HG03354 (cell line): ENCODE results near the gene PNPLA7.
"Not testable (repeated sequence)": the region's sequence is repeated elsewhere in the genome, so short reads cannot be mapped to it uniquely, and the experiment has no call there.

Source experiments
- ATAC-seq: cut with Tn5 transposase; IDR thresholded peaks from one replicate; pipeline ENCODE4 v1.9.1; 2021; ENCODE audit warnings: mild to moderate bottlenecking; ENCODE audit not compliant: unreplicated experiment, poor library complexity, severe bottlenecking

PNPLA7 gene

DNA sequence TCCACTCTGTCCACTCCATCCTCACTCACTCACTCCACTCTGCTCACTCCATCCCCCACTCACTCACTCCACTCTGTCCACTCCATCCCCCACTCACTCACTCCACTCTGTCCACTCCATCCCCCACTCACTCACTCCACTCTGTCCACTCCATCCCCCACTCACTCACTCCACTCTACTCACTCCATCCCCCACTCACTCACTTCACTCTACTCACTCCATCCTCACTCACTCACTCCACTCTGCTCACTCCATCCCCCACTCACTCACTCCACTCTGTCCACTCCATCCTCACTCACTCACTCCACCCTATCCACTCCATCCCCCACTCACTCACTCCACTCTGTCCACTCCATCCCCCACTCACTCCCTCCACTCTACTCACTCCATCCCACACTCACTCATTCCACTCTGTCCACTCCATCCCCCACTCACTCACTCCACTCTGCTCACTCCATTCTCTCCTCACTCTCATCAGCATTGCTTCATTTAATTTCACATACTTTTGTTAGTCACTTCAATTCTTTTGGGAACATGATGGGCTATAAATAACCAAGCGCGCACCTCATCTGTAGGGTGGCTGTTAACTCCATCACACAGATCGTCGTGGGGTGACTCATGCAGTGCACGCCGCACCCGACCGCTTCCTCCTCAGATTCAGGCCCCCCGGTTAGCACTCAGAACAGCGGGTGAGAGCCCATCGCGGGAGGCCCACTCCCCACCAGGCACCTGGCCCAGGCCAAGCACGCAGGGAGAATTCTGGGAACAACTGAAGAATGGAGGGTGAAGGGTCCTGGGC is 31.3 kb downstream of the PNPLA7 start:
- not testable (repeated sequence) for ATAC-seq

DNA sequence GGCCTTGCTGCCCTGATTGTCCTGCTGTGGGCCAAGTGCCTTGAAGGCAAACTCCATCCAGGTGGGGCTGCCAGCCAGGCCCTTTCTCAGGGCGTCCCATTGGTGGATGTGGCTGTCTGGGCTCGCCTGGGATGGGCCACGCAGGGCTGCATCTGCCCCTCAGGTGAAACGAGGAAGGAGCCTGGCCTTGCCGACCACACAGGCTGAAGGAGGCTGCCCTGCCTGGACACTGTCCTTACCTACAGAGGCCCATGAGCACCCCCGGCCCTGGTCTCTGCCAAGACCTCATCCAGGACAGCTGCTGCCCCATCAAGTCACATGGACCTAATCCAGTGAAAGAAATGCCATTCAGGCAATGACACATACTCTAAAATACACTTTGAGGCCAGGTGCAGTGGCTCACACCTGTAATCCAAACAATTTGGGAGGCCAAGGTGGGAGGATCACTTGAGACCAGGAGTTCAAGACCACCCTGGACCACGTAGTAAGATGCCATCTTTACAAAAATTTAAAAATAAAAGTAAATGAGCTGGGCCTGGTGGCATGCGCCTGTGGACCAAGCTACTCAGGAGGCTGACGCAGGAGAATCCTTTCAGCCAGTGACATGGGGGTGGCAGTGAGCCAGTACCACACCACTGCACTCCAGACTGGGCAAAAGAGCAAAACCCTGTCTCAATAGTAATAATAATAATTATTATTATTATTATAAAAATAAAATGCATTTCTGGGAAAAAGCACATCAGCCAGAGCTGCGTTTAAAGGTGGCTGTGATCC is 33.9 kb downstream of the PNPLA7 start:
- ATAC-seq: no peak

DNA sequence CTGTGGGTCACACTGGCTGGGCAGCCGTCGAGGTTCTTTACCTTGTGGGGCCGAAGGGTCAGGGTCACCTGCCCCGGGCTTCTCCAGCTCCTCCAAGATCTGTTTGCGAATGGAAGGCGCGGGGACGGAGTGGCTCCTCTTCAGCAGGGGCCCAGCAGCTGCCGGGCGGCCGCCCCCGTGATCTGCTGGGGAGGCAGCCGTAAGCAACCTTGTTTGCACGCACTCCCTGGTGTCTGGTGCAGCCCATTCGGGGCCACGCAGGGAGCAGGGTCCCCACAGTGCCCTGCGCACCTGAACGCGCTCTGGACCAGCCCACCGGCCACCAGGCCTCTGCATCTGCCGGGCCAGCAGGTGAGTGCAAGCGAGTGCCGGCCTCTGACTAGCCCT is 34.9 kb downstream of the PNPLA7 start:
- no peak for ATAC-seq

DNA sequence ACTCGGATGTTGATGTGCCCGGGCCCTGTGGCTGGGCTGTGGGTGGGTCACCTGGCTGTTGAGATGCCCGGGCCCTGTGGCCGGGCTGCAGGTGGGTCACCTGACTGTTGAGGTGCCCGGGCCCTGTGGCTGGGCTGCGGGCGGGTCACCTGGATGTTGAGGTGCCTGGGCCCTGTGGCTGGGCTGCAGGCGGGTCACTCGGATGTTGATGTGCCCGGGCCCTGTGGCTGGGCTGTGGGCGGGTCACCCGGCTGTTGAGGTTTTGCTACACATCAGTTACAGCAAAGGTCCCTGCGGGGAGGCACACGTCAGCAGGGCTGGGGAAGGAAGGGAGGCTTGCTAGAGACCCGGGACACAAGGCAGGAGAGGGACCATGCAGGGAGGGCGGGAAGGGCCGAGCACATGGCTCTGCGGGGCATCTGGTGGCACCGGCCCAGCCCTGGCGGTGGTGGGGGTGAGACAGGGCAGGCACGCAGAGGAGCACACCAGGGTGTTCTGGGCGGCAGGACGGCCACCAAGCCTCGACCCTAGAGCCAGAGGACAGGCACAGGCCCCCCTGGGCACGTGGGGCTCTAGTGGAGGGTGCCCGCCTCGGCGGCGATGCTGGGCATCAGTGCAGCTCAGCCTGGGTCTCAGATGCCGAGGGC is 35.4 kb downstream of the PNPLA7 start:
- no peak for ATAC-seq

DNA sequence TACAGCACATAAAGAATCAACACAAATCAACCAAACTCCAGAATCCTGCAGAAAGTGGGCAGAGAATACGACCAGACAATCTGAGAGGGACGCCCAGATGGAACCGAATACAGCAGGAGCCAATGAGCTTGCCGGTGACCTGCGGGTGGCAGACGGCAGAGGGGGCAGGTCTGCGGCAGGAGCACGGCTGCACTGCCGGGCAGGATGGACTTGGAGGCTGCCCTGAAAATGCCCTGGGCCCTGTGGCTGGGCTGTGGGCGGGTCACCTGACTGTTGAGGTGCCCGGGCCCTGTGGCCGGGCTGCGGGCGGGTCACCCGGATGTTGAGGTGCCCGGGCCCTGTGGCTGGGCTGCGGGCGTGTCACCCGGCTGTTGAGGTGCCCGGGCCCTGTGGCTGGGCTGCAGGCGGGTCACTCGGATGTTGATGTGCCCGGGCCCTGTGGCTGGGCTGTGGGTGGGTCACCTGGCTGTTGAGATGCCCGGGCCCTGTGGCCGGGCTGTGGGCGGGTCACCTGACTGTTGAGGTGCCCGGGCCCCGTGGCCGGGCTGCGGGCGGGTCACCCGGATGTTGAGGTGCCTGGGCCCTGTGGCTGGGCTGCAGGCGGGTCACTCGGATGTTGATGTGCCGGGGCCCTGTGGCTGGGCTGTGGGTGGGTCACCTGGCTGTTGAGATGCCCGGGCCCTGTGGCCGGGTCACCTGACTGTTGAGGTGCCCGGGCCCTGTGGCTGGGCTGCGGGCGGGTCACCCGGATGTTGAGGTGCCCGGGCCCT is 36.2 kb downstream of the PNPLA7 start:
- not testable (repeated sequence) for ATAC-seq

DNA sequence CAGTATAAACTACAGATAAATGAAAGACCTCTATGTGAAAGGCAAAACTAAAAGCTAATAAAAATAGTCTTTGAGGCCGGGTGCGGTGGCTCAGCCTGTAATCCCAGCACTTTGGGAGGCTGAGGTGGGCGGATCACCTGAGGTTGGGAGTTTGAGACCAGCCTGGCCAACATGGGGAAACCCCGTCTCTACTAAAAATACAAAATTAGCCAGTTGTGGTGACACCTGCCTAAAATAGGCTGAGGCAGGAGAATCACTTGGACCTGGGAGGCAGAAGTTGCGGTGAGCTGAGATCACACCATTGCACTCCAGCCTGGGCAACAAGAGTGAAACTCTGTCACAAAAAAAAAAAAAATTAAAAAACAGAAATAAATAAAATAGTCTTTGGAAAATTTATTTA is 37.1 kb downstream of the PNPLA7 start:
- ATAC-seq: not testable (repeated sequence)

DNA sequence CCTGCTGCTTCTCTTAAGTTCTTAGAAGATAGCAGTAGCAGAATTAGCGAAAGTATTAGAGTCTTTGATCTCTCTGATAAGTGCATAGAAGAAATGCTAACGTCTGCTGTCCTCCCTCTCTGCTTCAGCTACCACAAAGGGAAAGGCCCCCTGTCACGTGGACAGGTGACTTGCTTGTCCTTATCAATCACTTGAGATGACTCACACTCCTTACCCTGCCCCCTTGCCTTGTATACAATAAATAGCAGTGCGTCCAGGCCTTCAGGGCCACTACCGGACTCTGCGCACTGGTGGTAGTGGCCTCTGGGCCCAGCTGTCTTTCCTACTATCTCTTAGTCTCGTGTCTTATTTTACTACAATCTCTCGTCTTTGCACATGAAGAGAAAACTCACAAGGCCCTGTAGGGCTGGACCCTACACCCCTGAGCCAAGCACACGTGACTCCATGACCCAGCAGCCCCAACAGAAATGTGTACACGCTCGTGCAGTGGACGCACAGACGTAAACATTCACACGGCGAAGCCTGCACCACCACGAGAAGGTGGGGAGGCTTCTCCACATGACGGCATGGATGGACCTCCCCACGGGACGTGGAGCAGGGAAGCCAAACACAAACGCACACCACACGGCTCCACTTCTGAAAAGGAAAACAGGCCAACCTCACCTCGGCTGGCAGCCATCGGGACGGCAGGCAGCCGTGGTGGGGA is 38.3 kb downstream of the PNPLA7 start:
- ATAC-seq: no peak

DNA sequence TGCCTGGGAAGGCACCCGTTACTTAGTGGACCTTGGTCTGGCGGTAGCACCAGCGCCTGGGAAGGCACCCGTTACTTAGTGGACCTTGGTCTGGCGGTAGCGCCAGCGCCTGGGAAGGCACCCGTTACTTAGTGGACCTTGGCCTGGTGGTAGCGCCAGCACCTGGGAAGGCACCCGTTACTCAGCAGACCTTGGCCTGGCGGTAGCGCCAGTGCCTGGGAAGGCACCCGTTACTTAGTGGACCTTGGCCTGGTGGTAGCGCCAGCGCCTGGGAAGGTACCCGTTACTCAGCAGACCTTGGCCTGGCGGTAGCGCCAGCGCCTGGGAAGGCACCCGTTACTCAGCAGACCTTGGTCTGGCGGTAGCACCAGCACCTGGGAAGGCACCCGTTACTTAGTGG is 39.1 kb downstream of the PNPLA7 start:
- not testable (repeated sequence) for ATAC-seq

DNA sequence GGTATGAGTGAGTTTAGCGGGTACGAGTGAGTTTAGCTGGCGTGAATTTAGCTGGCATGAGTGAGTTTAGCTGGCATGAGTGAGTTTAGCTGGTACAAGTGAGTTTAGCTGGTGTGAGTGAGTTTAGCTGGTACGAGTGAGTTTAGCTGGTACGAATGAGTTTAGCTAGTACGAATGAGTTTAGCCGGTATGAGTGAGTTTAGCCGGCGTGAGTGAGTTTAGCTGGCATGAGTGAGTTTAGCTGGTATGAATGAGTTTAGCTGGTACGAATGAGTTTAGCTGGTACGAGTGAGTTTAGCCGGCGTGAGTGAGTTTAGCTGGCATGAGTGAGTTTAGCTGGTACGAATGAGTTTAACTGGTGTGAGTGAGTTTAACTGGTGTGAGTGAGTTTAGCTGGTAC is 41.0 kb downstream of the PNPLA7 start:
- ATAC-seq: no peak

DNA sequence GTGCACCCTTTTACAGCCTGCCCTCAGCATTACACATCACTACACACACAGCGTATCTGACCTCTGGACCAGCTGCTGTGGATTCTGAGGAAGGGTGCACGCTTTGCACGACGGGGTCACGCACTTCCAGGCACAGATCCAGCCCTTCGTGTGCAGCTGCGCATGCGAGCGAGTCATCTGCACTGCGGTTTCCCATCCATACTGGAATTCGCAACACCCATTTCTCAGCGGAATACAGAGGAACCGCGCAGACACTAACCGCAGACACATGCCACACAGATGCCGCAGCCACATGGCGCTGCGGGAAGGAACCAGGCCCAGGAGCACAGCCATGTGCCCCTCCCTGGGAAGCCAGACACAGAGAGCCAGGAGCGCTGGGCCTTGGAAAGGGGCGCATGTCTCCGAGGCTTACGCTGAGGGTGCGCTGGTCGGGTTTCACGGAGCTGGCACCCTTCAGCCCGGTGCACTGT is 43.5 kb downstream of the PNPLA7 start:
- ATAC-seq: no peak

DNA sequence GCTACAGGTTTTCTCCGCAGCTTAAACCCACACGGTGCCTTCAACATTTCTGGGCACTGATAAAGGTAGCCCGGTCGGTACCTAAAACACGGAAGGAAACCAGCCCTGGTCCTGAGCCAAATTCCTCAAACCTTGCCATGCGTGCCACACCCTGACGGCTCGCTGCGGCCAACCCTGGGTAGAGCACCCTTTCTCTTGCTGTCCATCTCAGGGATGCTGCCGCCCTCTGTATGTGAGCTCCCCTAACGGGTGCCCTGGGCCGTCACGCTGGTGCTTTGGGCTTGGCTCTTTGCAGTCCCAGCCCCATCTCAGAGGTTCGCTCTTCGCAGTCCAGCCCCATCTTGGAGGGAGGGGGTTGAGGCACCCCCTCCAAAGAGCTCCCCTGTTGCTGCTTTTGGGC is 43.9 kb downstream of the PNPLA7 start:
- ATAC-seq: no peak

DNA sequence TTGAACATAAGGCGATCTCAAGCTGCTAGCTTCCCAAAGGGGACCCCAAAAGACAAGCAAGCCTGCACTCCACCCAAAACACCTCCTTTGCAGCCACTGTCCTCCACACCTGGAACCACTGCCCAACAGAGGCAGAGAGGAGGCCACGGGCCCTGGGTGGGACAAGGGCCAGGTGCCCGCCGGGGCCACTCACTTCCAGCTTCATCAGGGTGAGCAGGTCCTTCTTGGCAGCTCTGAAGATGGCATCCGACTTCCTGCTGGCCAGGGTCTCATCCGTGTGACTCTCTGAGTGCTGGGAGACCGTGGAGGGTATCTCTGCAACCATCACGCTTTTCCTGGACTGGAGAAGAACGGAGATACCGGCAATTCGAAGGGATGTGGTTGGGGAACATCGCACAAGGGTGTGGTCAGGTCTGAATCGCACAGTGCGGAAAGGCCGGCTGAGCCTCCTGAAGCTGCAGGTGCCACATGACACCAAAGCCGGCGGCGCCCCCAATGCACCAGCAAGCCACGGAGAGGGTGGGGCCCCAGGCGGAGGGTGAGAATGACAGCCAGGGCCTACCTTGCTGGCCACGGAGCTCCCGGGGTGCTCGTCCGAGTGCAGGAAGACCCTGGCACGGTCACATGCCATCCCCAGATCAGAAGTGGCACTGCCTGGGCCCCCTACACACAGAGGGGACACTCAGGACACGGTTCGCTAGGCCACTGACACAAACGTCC is 44.6 kb downstream of the PNPLA7 start:
- no peak for ATAC-seq

DNA sequence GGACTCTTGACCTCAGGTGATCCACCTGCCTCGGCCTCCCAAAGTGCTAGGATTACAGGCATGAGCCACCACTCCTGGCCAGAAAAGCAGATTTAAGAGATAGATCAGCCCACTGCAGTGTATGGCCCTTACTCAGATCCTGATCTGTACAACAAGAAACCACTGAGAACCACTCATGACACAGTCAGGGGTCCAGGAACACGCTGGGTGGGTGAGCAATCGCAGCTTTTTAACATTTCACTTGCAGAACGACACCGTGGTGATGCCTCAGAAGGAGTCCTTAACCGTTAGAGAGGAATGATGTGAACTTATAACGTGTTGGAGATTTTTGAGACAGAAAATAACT is 45.8 kb downstream of the PNPLA7 start:
- ATAC-seq: no peak

DNA sequence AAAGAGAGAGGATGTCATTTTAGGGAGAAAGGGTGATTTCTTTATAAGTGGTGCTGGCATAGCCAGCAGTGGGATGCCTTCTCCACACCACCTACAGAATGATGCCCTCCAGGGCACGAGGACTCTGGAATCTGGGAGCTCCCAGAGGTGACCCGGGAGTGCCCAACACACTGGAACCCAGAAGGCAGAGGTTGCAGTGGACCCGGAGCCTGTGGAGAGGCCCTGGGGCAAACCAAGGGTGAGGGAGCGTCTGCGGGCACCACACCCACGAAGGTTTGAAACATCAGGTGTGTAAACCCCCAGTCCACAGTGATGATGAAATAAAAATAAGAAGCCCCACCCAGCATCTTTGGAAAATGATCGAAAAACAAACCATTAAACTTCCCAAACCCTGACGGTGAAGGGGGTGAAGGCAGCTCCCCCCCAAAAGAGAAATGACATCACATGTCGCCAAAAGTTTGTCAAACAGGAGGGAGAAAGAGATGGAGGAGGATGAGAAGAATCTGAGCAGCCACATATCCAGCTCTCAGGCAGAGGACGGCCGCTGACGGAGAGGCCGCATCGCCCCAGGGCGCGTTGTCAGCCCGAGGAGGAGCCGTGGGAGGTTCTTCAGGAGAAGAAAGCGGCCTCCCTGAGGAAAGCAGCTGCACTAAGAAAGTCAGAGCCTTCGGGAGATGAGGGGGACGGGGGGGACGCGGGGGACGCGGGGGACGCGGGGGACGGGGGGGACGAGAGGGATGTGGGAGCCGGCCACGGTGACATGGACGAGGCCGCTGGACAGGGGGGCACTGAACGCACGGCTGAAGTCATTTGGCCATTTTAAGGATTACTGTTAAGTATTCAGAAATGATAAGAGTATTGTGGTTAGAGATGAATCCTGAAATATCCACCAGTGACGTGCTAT is 47.9 kb downstream of the PNPLA7 start:
- no peak for ATAC-seq

DNA sequence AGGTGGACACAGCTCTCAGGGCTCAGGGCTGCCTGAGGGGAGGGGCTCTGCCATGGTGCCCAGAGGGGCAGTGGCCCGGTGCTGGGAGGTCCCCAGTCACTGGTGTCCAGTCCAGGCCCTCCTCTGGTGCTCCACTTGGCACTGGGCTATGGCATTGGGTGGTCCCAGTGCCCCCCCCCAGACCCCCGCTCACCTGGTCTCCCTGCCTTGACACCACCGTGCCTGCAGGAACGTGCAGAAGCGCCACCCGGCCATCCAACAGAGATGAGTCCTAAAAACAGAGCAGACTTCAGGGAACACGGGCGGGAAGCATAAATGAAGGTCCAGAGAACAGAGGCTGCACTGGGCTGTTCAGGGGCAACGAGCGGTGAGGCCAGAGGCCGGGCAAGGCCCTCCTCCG is 48.7 kb downstream of the PNPLA7 start:
- ATAC-seq: no peak

DNA sequence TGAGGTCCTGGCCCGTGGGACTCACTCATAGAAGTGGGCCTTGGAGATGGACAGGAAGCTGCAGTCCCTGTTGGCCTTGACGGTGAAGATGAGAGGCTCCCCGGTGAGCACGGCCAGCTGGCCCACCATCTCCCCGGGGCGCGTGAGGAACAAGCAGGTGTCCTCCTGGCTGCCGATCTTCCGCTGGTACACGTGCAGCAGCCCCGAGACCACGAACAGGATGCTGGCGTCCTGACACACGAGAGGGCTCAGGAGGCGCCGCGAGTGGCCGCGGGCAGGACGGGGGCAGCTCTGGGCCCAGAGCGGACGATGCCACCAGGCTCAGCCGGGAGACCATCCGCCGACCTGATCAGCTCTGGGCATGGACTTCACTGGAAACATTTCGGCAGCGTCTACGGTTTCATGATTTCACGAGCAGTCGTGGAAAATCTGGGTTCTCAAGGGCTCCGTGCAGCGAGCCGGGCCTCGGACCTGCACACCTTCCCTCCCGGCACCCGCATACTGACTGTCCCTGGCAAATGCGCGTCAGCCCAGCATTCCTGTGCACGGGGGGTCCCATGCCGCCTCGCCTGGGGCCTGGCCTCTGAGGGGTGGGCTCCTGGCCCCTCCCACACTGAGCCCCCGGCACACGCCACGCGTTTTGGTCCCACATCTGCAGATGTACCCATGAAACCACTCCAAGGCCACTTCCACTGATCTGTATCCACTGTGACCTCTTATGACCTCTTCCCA is 49.4 kb downstream of the PNPLA7 start:
- ATAC-seq: no peak
